KMS-11 (cell line): ENCODE results near the gene TPP2.

Experiments used
- H2AFZ ChIP-seq: fragments of 200-600 bp; sonication (generic); 2 replicates; pipeline ENCODE4 v1.6.1; 2016; ENCODE audit warnings: antibody characterized with exemption, mixed run types, low read depth
- H3K27ac ChIP-seq: fragments of 200-600 bp; sonication (generic); 2 replicates; pipeline ENCODE4 v1.6.1; 2016; ENCODE audit warnings: mild to moderate bottlenecking, mixed run types
- H3K27me3 ChIP-seq: fragments of 200-600 bp; sonication (generic); 2 replicates; pipeline ENCODE4 v1.6.1; 2017; ENCODE audit warnings: mild to moderate bottlenecking, low read depth, mixed run types, moderate library complexity; ENCODE audit not compliant: insufficient read depth
- H3K36me3 ChIP-seq: fragments of 200-600 bp; sonication (generic); 2 replicates; pipeline ENCODE4 v1.6.1; 2017; ENCODE audit warnings: mild to moderate bottlenecking, mixed run types; ENCODE audit not compliant: insufficient read depth
- H3K4me1 ChIP-seq: fragments of 200-600 bp; sonication (generic); 2 replicates; pipeline ENCODE4 v1.6.1; 2016; ENCODE audit warnings: mild to moderate bottlenecking, low read depth, mixed run types; ENCODE audit not compliant: poor library complexity, severe bottlenecking
- H3K4me2 ChIP-seq: fragments of 200-600 bp; sonication (generic); 2 replicates; pipeline ENCODE4 v1.7.0; 2016; ENCODE audit warnings: mild to moderate bottlenecking, mixed run types
- H3K4me3 ChIP-seq: fragments of 200-600 bp; sonication (generic); IDR thresholded peaks from 2 replicates; pipeline ENCODE4 v1.6.1; 2017; ENCODE audit warnings: low read depth, low read length, mixed read lengths; ENCODE audit not compliant: insufficient read depth
- H3K79me2 ChIP-seq: fragments of 200-600 bp; sonication (generic); 2 replicates; pipeline ENCODE4 v1.6.1; 2016; ENCODE audit warnings: low read depth, mixed run types; ENCODE audit not compliant: insufficient read depth
- H3K9ac ChIP-seq: fragments of 200-600 bp; sonication (generic); 2 replicates; pipeline ENCODE4 v1.6.1; 2016; ENCODE audit warnings: mild to moderate bottlenecking, mixed run types
- H4K20me1 ChIP-seq: fragments of 200-600 bp; sonication (generic); 2 replicates; pipeline ENCODE4 v1.6.1; 2016; ENCODE audit warnings: mild to moderate bottlenecking, mixed run types; ENCODE audit not compliant: insufficient read depth
- TF ChIP-seq, protein P1 (sequence below): fragments of 200-600 bp; sonication (generic); conservative IDR thresholded peaks from 2 replicates; pipeline ENCODE4 v1.6.1; 2017; ENCODE audit warnings: low read depth, mild to moderate bottlenecking, antibody characterized with exemption, low read length, moderate library complexity, mixed read lengths

The TPP2 gene

DNA sequence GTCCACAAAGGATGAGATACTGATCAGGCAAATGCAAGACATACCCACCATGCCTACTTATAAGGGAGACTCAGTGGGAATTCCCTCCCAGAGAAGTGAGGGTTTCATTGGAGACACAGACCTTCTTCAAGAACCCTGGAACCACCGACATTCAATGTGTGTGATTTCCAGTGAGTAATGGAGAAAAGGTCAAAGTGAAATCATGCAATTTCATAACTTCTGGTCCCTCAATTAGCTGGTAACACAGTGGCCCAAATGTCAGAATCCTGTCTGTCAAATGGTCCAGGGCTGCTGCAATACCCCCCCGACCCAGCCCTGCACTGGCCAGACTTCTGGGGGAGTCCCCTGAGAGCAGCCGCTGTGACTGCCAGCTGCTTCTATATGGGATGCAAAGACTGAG is 102.7 kb downstream of the TPP2 start:
- Histone ChIP-seq H2AFZ (no peak overlapping the region), H3K4me3 (no peak overlapping the region), H3K4me2 (no peak overlapping the region), H4K20me1 (no peaks in the 10 kb centered on the region), H3K27ac (no peak overlapping the region), H3K36me3 (no peaks in the 10 kb centered on the region), H3K4me1 (no peaks in the 10 kb centered on the region), H3K79me2 (no peaks in the 10 kb centered on the region), H3K27me3 (no peaks in the 10 kb centered on the region), H3K9ac (no peak overlapping the region)
- TF ChIP-seq, protein P1, sequence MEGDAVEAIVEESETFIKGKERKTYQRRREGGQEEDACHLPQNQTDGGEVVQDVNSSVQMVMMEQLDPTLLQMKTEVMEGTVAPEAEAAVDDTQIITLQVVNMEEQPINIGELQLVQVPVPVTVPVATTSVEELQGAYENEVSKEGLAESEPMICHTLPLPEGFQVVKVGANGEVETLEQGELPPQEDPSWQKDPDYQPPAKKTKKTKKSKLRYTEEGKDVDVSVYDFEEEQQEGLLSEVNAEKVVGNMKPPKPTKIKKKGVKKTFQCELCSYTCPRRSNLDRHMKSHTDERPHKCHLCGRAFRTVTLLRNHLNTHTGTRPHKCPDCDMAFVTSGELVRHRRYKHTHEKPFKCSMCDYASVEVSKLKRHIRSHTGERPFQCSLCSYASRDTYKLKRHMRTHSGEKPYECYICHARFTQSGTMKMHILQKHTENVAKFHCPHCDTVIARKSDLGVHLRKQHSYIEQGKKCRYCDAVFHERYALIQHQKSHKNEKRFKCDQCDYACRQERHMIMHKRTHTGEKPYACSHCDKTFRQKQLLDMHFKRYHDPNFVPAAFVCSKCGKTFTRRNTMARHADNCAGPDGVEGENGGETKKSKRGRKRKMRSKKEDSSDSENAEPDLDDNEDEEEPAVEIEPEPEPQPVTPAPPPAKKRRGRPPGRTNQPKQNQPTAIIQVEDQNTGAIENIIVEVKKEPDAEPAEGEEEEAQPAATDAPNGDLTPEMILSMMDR: no peak

DNA sequence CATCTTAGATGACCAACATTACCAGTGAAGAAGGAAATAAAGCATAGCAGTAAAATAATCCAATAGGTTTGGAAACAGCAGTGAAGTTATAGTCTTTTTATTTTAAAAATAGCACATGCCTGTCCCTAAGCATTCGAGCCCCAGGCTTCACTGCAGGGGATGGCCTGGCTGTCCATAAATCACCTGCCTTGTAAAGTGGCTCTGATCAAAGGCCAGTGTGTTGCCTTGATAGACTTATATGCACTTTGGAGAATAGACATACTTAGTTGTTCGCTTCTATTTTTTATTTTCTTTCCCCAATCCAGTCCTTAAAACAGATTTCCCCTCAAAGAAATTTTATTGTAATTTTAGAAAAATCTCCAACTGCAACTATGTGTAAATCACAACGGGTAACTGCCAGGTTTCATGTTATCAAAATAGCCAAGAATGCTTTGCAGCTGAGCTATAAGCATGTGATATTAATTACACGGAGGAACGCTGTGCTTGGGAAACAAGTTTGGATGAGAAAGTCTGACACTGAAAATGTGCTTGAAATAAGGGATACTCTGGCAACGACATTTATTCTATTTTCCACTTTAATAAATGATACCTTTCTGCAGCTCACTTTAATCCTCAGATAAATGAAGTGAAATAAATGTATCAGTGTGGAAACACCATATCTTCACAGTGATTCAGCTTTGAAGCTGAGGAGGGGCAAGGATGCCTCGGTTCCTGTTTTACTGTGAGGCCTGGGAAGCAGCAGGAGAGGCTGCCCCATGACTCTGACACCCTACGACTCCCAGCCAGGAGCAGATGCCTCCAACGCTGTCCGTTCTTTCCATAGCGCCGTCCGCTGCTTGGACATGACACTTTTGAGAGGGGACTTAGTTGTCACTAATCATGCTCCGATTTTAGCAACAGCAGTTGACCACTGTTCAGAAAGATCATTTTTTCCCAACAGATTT is 103.6 kb downstream of the TPP2 start:
- no peaks in the 10 kb centered on the region for H3K36me3 ChIP-seq
- no peaks in the 10 kb centered on the region for H3K27me3 ChIP-seq
- TF ChIP-seq, protein P1: no peak

DNA sequence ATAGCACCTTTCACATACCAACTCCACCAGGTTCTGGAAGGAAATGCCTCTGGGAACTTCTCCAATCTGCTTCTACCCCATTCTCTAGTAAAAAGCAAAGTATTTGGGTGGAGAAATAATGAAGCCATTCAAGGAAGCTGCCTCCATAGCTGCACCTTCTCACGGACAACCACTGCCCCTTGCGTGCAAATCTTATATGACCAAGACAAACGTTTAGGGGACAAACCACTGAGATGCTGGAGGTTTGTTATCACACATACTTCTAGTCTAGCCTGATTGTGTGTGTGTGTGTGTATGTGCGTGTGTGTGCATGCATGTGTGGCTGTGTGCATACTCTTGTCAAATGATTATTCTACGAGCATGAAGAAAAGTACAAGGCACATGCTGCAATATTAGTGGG is 104.5 kb downstream of the TPP2 start:
- Histone ChIP-seq H3K9ac (no peak overlapping the region), H3K27ac (no peak overlapping the region), H2AFZ (no peak overlapping the region), H3K4me1 (no peaks in the 10 kb centered on the region), H3K4me2 (no peak overlapping the region), H4K20me1 (no peaks in the 10 kb centered on the region), H3K79me2 (no peaks in the 10 kb centered on the region), H3K36me3 (no peaks in the 10 kb centered on the region), H3K4me3 (no peak overlapping the region), H3K27me3 (no peaks in the 10 kb centered on the region)
- TF ChIP-seq, protein P1: no peak

More for the DNA sequence above, 103.6 kb downstream of the TPP2 start:
- Histone ChIP-seq H3K4me3 (no peak overlapping the region), H3K9ac (no peak overlapping the region), H2AFZ (no peak overlapping the region), H4K20me1 (no peaks in the 10 kb centered on the region), H3K27ac (no peak overlapping the region), H3K4me2 (no peak overlapping the region), H3K4me1 (no peaks in the 10 kb centered on the region), H3K79me2 (no peaks in the 10 kb centered on the region)

DNA sequence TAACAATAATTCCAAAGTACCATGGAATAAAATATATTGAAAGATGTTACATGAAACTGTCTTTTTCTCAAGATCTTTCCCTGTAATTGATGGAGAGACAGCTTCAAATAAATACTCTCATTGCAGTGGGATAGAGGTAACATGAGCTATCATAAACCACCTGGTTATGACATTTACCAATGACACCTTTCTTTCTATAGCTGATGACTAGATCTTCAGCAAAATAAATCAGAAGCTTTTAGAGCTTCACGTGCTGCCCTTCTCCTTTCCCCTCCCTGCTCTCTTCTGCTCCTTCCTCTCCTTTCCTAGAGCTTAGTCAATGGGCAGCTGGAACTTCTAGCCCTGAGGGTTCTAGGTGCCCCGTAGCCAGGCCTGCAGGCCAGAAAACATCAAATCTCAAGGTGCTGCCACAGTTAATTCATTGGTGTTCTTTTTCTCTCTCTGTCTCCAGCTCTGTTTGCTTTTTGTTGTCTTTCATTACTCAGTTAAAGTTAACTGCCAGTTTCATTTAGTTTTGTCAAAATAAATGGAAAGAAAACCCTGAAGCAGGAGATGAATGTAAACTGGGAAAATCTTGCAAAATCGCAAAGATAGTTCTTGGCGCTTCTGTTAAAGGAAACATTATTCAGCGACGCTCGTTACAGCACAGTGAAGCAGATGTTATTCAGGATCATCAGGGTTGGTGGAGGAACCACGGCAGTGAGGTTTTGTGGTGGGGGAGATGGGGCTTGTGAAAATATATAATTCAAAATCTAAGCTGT is 106.4 kb downstream of the TPP2 start:
- Histone ChIP-seq H3K36me3 (no peaks in the 10 kb centered on the region), H3K27ac (no peak overlapping the region), H2AFZ (no peak overlapping the region), H3K4me3 (no peak overlapping the region), H4K20me1 (no peaks in the 10 kb centered on the region), H3K9ac (no peak overlapping the region), H3K79me2 (no peaks in the 10 kb centered on the region), H3K4me2 (no peak overlapping the region), H3K27me3 (no peaks in the 10 kb centered on the region), H3K4me1 (no peaks in the 10 kb centered on the region)
- TF ChIP-seq, protein P1: no peak
